Measurements from ENCODE around the gene TSN. TPM values are rescaled to one million over a fixed set of nuclear protein-coding genes. Genes with fewer than 3 reads are reported as not detected.
"Not testable (repeated sequence)": the region's sequence is repeated elsewhere in the genome, so short reads cannot be mapped to it uniquely, and the experiment has no call there.

TSN gene
- total and polyA plus RNA-seq, 3 donors from 2014 or later, result 63.5 to 111 (median 104) TPM

DNA sequence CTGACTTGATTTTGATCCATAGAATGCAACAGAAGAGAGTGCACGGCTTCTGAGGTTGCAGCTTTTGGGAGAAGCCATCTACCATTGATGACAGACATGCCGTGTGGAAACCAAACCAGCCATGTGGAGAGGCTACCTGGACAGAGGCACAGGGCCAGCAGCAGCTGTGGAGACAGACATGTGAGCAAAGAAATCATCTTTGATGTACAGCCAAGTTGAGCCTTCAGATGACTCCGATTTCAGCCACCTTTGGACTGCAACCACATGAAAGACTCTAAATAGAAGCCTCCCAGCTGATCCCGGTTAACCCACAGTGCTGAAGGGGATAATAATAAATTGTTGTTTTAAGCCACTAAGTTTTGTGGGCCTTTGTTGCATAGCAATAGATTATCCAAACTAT is 54.2 kb downstream of the TSN start:
- no peaks in the 10 kb centered on the region for H3K36me3 ChIP-seq (ENCODE audit: low read depth, missing control alignments)
- H3K4me3 ChIP-seq, result no peak overlapping the region
- H3K27ac ChIP-seq, result no peak overlapping the region
- DNase-seq, result no peak
- intact Hi-C loops (cut with DNase I; ENCODE audit: low total_unique reads), result no loop called here
- TF ChIP-seq CTCF (IDR thresholded peaks at IDR 0.05) (no peak), POLR2A (IDR thresholded peaks at IDR 0.05) (no peak)
- 79 to 85% methylated on average over 4 of the region's 4 CpGs for WGBS, 2 donors
- H3K4me1 ChIP-seq, result no peaks in the 10 kb centered on the region
- H3K9me3 ChIP-seq, result no peaks in the 10 kb centered on the region
- no peaks in the 10 kb centered on the region for H3K27me3 ChIP-seq

DNA sequence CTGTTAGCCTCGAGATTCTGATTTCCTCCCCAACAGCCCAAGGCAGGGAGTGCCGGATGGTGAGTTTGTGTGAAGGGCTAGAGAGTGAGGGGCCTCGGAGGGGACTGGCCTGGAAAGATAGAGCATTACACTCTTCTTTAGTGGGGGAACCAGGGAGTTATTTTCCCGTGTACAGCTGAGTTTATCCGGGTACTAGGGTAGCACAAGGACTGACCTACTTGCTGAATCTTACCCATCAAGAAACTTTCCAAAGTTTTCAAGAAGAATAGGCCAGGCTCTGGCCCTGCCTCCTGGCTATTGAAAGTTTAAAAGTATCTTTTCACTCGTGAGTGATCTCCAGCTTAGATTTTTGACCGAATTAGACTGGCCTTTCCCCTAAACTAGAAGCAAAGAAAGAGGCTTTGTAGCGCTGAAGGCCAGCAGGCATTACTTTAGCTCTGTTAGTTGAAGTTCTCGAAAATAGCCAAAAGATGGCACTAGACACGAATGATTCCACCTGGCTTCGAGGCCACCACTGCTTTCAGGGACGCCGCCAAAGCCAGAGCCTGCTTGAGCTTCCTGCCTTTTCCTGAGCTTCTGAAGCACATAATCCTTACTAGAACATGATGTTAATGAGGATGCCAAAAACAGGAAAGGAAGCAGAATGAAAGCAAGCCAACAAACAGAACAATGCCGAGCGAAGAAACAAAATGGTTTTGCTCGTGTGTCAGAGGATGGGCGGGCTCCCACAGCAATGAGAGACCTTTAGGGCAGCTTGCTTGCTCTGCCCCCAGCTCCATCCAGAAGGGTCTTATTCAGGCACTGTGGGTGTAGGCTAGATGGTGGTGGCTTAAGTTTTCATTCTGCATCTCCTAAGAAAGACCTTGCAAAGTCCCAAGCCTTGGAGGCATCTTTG is 55.8 kb downstream of the TSN start:
- H3K27ac ChIP-seq, result no peak overlapping the region
- H3K36me3 ChIP-seq (ENCODE audit: low read depth, missing control alignments), result no peaks in the 10 kb centered on the region
- no peak overlapping the region for H3K4me3 ChIP-seq
- H3K4me1 ChIP-seq, result no peaks in the 10 kb centered on the region
- 37 to 44% methylated on average over 17 of the region's 17 CpGs for WGBS, 2 donors
- peak in 2 of 3 experiments; percentile 37 to 38 for TF ChIP-seq CTCF (IDR thresholded peaks at IDR 0.05)
- no peak for TF ChIP-seq POLR2A (IDR thresholded peaks at IDR 0.05)
- no peaks in the 10 kb centered on the region for H3K27me3 ChIP-seq
- peak; percentile 72 for DNase-seq
- H3K9me3 ChIP-seq, result no peaks in the 10 kb centered on the region
- intact Hi-C loops (cut with DNase I; ENCODE audit: low total_unique reads), result no loop called here

DNA sequence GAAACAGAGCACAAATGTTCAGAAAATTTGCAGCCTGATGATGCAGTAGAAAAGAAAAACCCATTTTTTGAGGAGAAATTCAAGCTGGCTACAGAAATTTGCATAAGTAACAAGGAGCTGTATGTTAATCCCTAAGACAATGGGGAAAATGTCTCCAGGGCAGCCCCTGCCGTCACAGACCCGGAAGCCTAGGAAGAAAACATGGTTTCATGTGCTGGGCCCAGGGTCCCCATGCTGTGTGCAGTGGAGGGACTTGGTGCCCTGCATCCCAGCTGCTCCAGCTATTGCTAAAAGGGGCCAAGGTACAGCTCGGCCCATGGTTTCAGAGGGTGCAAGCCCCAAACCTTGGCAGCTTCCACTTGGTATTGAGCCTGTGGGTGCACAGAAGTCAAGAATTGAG is 57.6 kb downstream of the TSN start:
- intact Hi-C loops (cut with DNase I; ENCODE audit: low total_unique reads); H3K27ac ChIP-seq; H3K4me1 ChIP-seq; H3K27me3 ChIP-seq; H3K9me3 ChIP-seq; H3K4me3 ChIP-seq; DNase-seq; H3K36me3 ChIP-seq (ENCODE audit: low read depth, missing control alignments): not testable (repeated sequence)
- WGBS, 2 donors, result 90 to 98% methylated on average over 3 of the region's 3 CpGs

DNA sequence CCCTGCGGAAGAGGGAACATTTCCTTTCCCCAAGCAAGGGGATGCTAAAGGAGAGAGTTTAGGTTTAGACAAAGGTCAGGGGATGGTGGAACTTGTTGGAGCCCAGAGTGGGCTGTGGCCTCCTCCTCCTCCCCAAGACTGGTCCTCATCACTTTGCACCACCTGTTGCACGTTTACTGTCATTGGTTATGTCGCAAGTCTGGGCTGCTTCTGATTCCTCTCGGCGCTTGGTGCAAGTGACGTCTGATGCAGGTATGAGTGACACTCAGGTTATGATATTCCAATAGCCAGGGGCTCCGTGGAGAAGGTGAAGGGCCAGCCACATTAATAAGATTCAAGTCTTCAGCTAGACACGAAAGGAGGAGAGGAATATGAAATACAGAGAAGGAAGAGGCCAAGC is 59.8 kb downstream of the TSN start:
- WGBS, 2 donors, result 86 to 93% methylated on average over 8 of the region's 8 CpGs
- intact Hi-C loops (cut with DNase I; ENCODE audit: low total_unique reads), result no loop called here
- Histone ChIP-seq H3K27ac (no peak overlapping the region), H3K27me3 (no peaks in the 10 kb centered on the region), H3K36me3 (ENCODE audit: low read depth, missing control alignments) (no peaks in the 10 kb centered on the region), H3K4me3 (no peak overlapping the region), H3K9me3 (no peaks in the 10 kb centered on the region), H3K4me1 (no peaks in the 10 kb centered on the region)
- TF ChIP-seq CTCF (IDR thresholded peaks at IDR 0.05), result no peak
- no peak for TF ChIP-seq POLR2A (IDR thresholded peaks at IDR 0.05)
- DNase-seq, result no peak

DNA sequence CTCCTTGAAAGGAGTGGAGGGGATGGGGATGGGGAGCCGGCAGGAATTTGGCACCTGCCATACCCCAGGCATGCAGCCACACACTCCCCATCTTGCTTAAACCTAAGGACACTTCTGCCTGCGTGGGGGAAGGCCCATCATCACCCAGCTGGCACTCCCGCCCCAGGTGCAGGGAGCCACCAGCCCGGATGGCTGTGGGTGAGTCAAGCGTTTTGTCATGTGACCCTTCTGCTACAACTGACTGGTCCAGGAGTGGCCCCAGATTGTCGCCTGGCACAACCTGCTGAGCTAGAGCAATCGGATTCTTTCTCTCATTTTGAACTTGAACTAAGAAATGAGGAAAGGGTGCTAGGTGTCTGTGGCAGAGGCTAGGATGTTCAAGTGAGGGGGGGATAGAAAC is 61.3 kb downstream of the TSN start:
- H3K27me3 ChIP-seq, result no peaks in the 10 kb centered on the region
- H3K4me3 ChIP-seq, result no peak overlapping the region
- WGBS, 2 donors, result 82 to 97% methylated on average over 7 of the region's 7 CpGs
- H3K9me3 ChIP-seq, result no peaks in the 10 kb centered on the region
- no peaks in the 10 kb centered on the region for H3K4me1 ChIP-seq
- TF ChIP-seq POLR2A (IDR thresholded peaks at IDR 0.05) (no peak), CTCF (IDR thresholded peaks at IDR 0.05) (no peak)
- intact Hi-C loops (cut with DNase I; ENCODE audit: low total_unique reads), result no loop called here
- DNase-seq, result no peak
- H3K27ac ChIP-seq, result no peak overlapping the region
- no peaks in the 10 kb centered on the region for H3K36me3 ChIP-seq (ENCODE audit: low read depth, missing control alignments)

GRCh38 chr2:121817304-121817703 is 61.9 kb downstream of the TSN start:
- 90 to 94% methylated on average over 1 of the region's 1 CpG for WGBS, 2 donors
- H3K4me1 ChIP-seq; H3K9me3 ChIP-seq; DNase-seq; H3K27me3 ChIP-seq; H3K36me3 ChIP-seq (ENCODE audit: low read depth, missing control alignments); H3K4me3 ChIP-seq; intact Hi-C loops (cut with DNase I; ENCODE audit: low total_unique reads); H3K27ac ChIP-seq: not testable (repeated sequence)
